Adrenal gland (tissue), 5 donors: ENCODE measurements around the gene NFKBIZ.

ENCODE experiments used
- POLR2A ChIP-seq, 2 donors: fragments of 450-650 bp; IDR thresholded peaks; one replicate each; pipeline ENCODE4 v1.6.1; 2017; ENCODE audit warnings: antibody characterized with exemption in 2 of 2, mild to moderate bottlenecking in 2 of 2, moderate library complexity in 1 of 2
- TF ChIP-seq, protein P1 (sequence below), 6 experiments: fragments of 450-650 bp in 4 of 6; fragments of 200-600 bp in 2 of 6; sonication (generic) in 1 of 6; IDR thresholded peaks; 1 replicate in 5 of 6; 2 replicates in 1 of 6; pipeline versions ENCODE4 v1.5.1 to v1.8.0; 2016 to 2021; ENCODE audit warnings: antibody characterized with exemption in 6 of 6, mild to moderate bottlenecking in 2 of 6, moderate library complexity in 1 of 6
- donor health status: DM: no; HTN: no; CAD: no.

DNA sequence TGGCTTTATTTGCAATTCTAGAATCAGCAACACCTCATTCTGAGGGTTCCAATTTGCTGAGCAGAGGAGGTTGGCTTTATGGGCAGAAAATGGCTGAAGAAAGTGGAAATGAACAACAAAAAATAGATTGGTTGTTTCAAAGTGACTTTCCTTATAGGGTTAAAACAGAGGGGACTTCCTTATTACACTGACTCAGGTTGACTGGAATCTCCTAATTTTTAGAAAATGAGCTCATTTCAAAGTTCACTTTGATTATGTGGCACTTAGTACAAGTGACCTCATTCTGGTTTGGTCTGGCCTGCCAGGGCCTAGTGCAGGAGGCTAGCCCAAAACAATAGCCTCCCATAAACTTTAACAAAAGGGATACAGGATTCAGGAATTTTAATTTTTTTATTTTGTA is 41.4 kb downstream of the NFKBIZ start:
- TF ChIP-seq POLR2A (IDR thresholded peaks at IDR 0.05) = no peak
- TF ChIP-seq, protein P1, sequence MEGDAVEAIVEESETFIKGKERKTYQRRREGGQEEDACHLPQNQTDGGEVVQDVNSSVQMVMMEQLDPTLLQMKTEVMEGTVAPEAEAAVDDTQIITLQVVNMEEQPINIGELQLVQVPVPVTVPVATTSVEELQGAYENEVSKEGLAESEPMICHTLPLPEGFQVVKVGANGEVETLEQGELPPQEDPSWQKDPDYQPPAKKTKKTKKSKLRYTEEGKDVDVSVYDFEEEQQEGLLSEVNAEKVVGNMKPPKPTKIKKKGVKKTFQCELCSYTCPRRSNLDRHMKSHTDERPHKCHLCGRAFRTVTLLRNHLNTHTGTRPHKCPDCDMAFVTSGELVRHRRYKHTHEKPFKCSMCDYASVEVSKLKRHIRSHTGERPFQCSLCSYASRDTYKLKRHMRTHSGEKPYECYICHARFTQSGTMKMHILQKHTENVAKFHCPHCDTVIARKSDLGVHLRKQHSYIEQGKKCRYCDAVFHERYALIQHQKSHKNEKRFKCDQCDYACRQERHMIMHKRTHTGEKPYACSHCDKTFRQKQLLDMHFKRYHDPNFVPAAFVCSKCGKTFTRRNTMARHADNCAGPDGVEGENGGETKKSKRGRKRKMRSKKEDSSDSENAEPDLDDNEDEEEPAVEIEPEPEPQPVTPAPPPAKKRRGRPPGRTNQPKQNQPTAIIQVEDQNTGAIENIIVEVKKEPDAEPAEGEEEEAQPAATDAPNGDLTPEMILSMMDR (IDR thresholded peaks at IDR 0.05) = no peak
